Measurements from ENCODE around the gene PSMC4.

The PSMC4 gene

DNA sequence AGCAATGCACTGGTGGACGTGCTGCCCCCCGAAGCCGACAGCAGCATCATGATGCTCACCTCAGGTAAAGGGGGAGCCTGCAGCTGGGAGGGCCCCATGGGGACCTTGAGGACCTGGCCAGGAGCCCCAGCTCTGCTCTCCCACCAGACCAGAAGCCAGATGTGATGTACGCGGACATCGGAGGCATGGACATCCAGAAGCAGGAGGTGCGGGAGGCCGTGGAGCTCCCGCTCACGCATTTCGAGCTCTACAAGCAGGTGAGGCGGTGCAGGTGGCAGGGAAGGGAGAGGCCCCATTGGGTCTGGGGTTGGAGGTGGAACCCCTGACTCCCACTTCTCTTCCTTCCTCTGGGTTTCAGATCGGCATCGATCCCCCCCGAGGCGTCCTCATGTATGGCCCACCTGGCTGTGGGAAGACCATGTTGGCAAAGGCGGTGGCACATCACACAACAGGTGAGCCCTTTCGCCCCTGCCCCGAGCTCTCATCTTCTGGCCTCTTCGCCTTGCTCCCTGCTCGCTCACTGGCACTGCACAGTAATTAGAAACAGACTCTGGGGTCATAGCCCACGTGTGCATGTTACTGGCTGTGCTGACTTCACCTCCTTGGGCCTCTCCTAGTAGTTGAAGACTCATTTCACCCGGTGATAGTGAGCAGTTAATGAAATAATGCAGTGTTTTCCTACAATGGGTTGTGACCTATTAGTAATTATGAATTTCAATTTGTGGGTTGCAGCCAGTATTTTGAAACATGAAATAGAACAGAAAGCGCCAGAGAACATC is 3.6 kb downstream of the PSMC4 start:
- DNase-seq (ENCODE audit: low spot score in 2 of 2) (no peak), ATAC-seq (replicated peaks; ENCODE audit: extremely low read depth, poor library complexity, severe bottlenecking) (no peak)
- Mint-ChIP-seq H3K27me3 (no peaks in the 10 kb centered on the region), H3K4me1 (peaks cover 29% of the 10 kb centered on the region), H3K4me3 (no peak overlapping the region), H3K27ac (ENCODE audit: low read depth) (no peak overlapping the region), H3K9me3 (no peaks in the 10 kb centered on the region), H3K36me3 (ENCODE audit: insufficient read depth) (peaks cover 57% of the 10 kb centered on the region)

DNA sequence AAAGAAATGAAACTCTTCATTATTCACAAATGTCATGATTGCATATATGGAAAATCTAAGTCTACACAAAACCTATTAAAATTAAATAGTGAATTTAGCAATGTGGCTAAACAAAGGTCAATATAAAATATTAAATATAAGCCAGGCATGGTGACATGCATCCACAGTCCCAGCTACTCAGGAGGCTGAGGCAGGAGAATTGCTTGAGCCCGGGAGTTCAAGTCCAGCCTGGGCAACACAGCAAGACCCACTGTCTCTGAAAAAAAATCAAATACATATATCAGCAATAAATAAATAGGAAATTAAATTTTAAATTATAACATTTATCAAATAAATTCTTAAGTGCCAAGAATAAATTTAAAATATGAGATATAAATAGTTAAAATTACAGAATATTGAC is 11.9 kb downstream of the PSMC4 start:
- no peak overlapping the region for H3K27ac Mint-ChIP-seq (ENCODE audit: low read depth)
- peaks cover 10% of the 10 kb centered on the region for H3K4me1 Mint-ChIP-seq
- no peak for ATAC-seq (replicated peaks; ENCODE audit: extremely low read depth, poor library complexity, severe bottlenecking)
- DNase-seq (ENCODE audit: low spot score in 2 of 2), result no peak
- H3K9me3 Mint-ChIP-seq, result peaks cover 12% of the 10 kb centered on the region
- peaks cover 23% of the 10 kb centered on the region for H3K36me3 Mint-ChIP-seq (ENCODE audit: insufficient read depth)
- no peak overlapping the region for H3K4me3 Mint-ChIP-seq
- H3K27me3 Mint-ChIP-seq, result no peaks in the 10 kb centered on the region

DNA sequence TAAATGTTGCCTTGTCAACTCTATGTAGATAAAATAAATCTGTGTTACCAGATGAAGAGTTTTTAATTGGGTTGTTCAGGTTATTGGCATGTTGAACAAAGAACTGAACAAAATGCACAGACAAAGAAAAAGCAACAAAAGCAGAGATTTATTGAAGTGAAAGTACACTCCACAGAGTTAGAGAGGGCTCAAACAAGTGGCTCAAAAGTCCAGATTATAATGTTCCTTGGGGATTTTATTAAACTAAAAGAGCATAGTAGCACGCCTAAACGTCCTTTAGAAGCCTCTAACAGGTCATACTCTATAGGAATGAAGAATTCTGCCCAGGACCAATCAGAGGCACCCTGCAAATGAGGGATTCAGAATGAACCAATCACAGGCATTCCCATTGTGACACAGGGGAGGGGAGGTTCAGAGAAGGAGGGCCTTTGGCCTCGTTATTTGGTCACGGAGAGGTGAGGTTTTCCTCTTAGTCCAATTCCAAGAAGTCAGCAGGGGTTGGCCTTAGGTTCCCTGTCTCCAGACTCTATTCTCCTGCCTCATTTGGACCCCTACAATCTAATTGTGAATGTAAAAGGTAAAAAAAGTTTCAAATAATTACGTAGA is 12.8 kb downstream of the PSMC4 start:
- DNase-seq (ENCODE audit: low spot score in 2 of 2) (no peak), ATAC-seq (replicated peaks; ENCODE audit: extremely low read depth, poor library complexity, severe bottlenecking) (no peak)
- Mint-ChIP-seq H3K9me3 (peaks cover 12% of the 10 kb centered on the region), H3K4me1 (peaks cover 10% of the 10 kb centered on the region), H3K27me3 (no peaks in the 10 kb centered on the region), H3K27ac (ENCODE audit: low read depth) (no peak overlapping the region), H3K4me3 (no peak overlapping the region), H3K36me3 (ENCODE audit: insufficient read depth) (peaks cover 21% of the 10 kb centered on the region)

DNA sequence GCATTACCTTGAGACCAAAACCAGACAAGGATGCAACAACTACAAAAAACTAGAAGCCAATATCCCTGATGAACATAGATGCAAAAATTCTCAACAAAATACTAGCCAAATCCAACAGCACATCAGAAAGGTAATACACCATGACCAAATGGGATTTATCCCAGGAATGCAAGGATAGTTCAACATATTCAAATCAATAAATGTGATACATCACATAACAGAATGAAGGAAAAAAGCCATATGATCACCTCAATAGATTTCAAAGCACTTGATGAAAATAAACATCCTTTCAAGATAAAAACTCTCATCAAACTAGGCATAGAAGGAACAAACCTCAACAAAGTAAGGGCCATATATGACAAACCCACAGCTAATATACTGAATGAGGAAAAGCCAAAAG is 15.7 kb downstream of the PSMC4 start:
- H3K4me3 Mint-ChIP-seq, result no peak overlapping the region
- no peak overlapping the region for H3K27ac Mint-ChIP-seq (ENCODE audit: low read depth)
- peaks cover 12% of the 10 kb centered on the region for H3K9me3 Mint-ChIP-seq
- H3K36me3 Mint-ChIP-seq (ENCODE audit: insufficient read depth), result peaks cover 5% of the 10 kb centered on the region
- H3K27me3 Mint-ChIP-seq, result no peaks in the 10 kb centered on the region
- H3K4me1 Mint-ChIP-seq, result peaks cover 16% of the 10 kb centered on the region
- DNase-seq (ENCODE audit: low spot score in 2 of 2) (no peak), ATAC-seq (replicated peaks; ENCODE audit: extremely low read depth, poor library complexity, severe bottlenecking) (no peak)

DNA sequence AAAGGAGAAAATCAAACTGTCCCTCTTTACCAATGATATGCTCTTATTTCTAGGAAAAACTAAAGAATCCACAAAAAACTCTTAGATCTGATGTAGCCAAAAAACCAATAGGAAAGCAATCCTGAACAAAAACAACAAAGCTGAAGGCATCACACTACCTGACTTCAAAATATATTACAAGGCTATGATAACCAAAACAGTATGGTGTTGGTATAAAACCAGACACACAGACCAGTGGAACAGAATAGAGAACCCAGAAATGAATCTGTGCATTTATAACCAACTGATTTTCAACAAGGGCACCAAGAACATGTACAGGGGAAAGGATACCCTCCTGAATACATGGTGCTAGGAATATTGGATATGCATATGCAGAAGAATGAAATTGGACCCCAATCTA is 16.2 kb downstream of the PSMC4 start:
- peaks cover 5% of the 10 kb centered on the region for H3K36me3 Mint-ChIP-seq (ENCODE audit: insufficient read depth)
- ATAC-seq (replicated peaks; ENCODE audit: extremely low read depth, poor library complexity, severe bottlenecking), result no peak
- peaks cover 19% of the 10 kb centered on the region for H3K4me1 Mint-ChIP-seq

DNA sequence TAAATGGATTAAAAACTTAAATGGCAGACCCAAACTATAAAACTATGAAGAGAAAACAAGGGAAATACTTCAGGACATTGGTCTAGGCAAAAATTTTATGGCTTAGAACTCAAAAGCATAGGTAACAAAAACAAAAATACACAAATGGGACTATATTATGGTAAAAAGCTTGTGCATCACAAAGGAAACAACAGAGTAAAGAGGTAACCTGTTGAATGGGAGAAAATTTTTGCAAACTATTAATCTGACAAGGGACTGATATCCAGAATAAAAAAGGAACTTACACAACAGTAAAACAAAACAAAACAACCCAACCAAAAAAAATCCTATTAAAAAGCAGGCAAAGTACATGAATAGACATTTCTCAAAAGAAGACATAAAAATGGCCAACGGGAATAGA is 16.6 kb downstream of the PSMC4 start:
- Mint-ChIP-seq H3K27ac (ENCODE audit: low read depth) (no peak overlapping the region), H3K4me3 (no peak overlapping the region), H3K27me3 (no peaks in the 10 kb centered on the region), H3K9me3 (peaks cover 12% of the 10 kb centered on the region), H3K36me3 (ENCODE audit: insufficient read depth) (peaks cover 5% of the 10 kb centered on the region), H3K4me1 (peaks cover 22% of the 10 kb centered on the region)
- ATAC-seq (replicated peaks; ENCODE audit: extremely low read depth, poor library complexity, severe bottlenecking) (no peak), DNase-seq (ENCODE audit: low spot score in 2 of 2) (no peak)

More for the DNA sequence above, 16.2 kb downstream of the PSMC4 start:
- H3K4me3 Mint-ChIP-seq, result no peak overlapping the region
- H3K9me3 Mint-ChIP-seq, result peaks cover 12% of the 10 kb centered on the region
- no peak overlapping the region for H3K27ac Mint-ChIP-seq (ENCODE audit: low read depth)
- no peaks in the 10 kb centered on the region for H3K27me3 Mint-ChIP-seq
- DNase-seq (ENCODE audit: low spot score in 2 of 2), result no peak

DNA sequence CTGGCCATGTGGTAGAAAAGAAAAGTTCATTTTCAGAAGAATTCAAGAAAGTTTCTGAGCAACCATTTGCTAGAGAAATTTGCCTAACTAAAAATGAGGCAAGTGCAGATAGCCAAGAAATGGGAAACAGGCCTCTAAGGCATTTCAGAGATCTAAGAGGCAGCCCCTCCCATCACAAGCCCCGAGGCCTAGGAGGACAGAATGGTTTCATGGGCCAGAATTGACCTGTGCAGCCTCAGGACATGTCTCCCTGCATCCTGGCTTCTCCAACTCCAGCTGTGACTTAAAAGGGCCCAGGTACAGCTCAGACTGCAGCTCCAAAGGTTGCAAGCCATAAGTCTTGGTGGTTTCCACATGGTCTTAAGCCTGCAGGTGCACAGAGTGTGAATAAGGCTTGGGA is 22.6 kb downstream of the PSMC4 start:
- Mint-ChIP-seq H3K27me3 (no peaks in the 10 kb centered on the region), H3K27ac (ENCODE audit: low read depth) (no peak overlapping the region), H3K9me3 (peaks cover 5% of the 10 kb centered on the region), H3K4me3 (no peak overlapping the region), H3K4me1 (peaks cover 43% of the 10 kb centered on the region), H3K36me3 (ENCODE audit: insufficient read depth) (peaks cover 8% of the 10 kb centered on the region)
- ATAC-seq (replicated peaks; ENCODE audit: extremely low read depth, poor library complexity, severe bottlenecking) (no peak), DNase-seq (ENCODE audit: low spot score in 2 of 2) (no peak)

DNA sequence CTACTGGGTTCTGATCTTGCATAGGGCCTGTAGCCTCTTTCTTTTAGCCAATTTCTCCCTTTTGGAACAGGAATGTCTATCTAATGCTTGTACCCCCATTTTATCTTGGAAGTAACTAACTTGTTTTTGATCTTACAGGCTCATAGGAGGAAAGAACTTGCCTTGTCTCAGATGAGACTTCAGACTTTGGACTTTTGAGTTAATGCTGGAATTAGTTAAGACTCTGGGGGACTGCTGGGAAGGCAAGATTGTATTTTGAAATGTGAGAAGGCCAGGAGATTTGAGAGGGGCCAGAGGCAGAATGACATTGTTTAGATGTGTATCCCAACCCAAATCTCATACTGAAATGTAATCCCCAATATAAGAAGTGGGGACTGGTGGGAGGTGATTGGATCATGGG is 23.4 kb downstream of the PSMC4 start:
- Mint-ChIP-seq H3K27me3 (no peaks in the 10 kb centered on the region), H3K27ac (ENCODE audit: low read depth) (no peak overlapping the region), H3K4me1 (peaks cover 43% of the 10 kb centered on the region), H3K4me3 (no peak overlapping the region), H3K36me3 (ENCODE audit: insufficient read depth) (peaks cover 8% of the 10 kb centered on the region), H3K9me3 (peaks cover 5% of the 10 kb centered on the region)
- ATAC-seq (replicated peaks; ENCODE audit: extremely low read depth, poor library complexity, severe bottlenecking), result no peak
- DNase-seq (ENCODE audit: low spot score in 2 of 2), result no peak

DNA sequence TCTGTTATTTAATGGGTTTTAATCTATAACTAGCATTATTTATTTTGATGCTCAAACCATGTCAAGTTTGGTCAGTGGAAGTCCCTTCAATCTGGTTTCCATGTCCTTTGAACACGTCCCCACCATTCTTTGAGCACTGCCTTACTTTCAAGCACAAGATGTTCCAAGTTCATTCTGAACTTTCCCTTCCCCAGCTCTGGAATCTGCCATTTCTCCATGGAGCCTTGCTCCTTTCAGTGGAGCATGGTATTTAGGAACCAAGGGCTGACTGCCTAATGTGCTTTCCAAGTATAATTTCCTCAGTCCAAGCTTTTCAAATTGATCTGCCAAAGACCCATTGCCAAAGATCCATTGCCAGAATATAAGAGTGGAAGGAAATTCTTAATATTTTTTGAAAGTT is 24.8 kb downstream of the PSMC4 start:
- no peaks in the 10 kb centered on the region for H3K27me3 Mint-ChIP-seq
- DNase-seq (ENCODE audit: low spot score in 2 of 2) (no peak), ATAC-seq (replicated peaks; ENCODE audit: extremely low read depth, poor library complexity, severe bottlenecking) (no peak)
- H3K9me3 Mint-ChIP-seq, result peaks cover 5% of the 10 kb centered on the region
- no peak overlapping the region for H3K27ac Mint-ChIP-seq (ENCODE audit: low read depth)
- H3K36me3 Mint-ChIP-seq (ENCODE audit: insufficient read depth), result peaks cover 8% of the 10 kb centered on the region
- peak overlapping the region; percentile 86 for H3K4me3 Mint-ChIP-seq
- peaks cover 37% of the 10 kb centered on the region for H3K4me1 Mint-ChIP-seq

DNA sequence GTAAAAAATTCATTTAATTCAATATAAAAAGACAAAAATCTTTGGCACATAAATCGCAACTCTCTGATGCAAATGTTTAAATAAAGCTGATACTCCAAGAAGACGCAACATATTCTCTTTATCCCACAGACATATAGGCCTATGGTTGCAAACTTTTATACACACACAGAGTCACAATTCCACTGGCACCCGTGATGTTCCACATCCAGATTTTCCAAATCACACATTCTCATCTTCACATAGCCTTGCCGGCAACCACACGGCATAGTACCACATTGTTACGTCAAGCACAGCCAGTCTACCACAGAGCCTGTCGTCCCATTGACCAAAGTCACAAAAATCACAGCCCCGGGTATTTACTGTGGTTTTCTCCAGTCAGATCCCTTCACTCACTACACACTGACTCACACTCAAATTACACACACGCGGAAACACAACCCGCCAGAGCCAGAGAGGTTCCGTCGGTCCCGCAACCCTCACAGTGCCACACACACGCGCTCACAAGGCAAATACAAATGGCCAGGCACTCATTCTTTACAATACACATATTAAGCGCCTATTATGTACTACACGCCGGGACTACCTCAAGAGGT is 25.3 kb downstream of the PSMC4 start:
- ATAC-seq (replicated peaks; ENCODE audit: extremely low read depth, poor library complexity, severe bottlenecking), result peak; percentile 54

DNA sequence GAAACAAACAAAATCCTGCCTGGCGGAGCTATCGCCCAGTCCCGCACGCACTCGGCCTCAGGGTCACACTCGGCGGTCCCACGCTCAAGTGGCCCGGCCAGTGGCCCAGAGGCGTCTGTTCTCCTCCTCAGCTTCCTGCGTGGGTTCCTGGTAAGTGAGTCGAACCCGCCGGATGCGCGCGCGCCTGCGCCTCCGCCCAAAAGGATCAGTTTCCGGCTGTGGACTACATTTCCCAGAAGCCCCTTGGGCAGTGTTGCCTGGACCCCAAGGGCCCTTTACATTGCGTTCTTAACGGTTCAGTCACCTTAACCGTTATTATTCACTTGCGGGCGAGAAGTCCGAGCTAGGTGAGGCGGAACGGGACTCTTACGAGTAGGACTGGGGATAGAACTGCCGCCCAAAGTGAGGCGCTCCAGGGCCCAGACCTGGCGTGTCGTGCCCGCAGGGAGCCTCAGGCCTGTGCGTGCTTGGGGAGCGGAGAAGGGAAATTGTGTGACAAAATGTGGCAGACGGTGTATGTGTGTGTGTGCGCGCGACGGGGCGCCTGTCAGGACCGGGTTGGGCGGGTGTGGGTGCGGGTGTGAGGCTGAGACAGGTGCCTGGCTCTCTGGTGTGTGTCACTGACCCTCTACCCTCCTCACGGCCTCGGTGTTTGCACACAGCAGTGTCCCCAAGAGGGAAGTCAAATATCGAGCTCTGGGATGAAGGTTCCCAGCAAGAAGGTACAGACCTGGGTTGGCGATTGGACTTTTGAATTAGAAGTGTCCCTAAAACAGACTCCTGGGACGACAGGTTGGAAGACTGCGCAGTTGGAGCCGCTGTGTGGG is 26.1 kb downstream of the PSMC4 start, which contains the start of gene ZNF546:
ZNF546 (plus strand) TSS at position 250 of the 827 bp plus-strand sequence. CDS start 1,267 bp downstream, outside the sequence.
- DNase-seq (ENCODE audit: low spot score in 2 of 2) (peak; percentile 74 to 86), ATAC-seq (replicated peaks; ENCODE audit: extremely low read depth, poor library complexity, severe bottlenecking) (peak; percentile 90)
- Mint-ChIP-seq H3K9me3 (peaks cover 5% of the 10 kb centered on the region), H3K4me1 (peaks cover 35% of the 10 kb centered on the region), H3K27ac (ENCODE audit: low read depth) (peak within 1 kb of the TSS; percentile 94), H3K36me3 (ENCODE audit: insufficient read depth) (peaks cover 8% of the 10 kb centered on the region), H3K4me3 (peak within 1 kb of the TSS; percentile 86), H3K27me3 (no peaks in the 10 kb centered on the region)

More for the DNA sequence above, 25.3 kb downstream of the PSMC4 start:
- peak overlapping the region; percentile 86 for H3K4me3 Mint-ChIP-seq
- H3K9me3 Mint-ChIP-seq, result peaks cover 5% of the 10 kb centered on the region
- H3K36me3 Mint-ChIP-seq (ENCODE audit: insufficient read depth), result peaks cover 8% of the 10 kb centered on the region
- H3K27ac Mint-ChIP-seq (ENCODE audit: low read depth), result peak overlapping the region; percentile 94
- no peak for DNase-seq (ENCODE audit: low spot score in 2 of 2)
- no peaks in the 10 kb centered on the region for H3K27me3 Mint-ChIP-seq
- peaks cover 37% of the 10 kb centered on the region for H3K4me1 Mint-ChIP-seq

DNA sequence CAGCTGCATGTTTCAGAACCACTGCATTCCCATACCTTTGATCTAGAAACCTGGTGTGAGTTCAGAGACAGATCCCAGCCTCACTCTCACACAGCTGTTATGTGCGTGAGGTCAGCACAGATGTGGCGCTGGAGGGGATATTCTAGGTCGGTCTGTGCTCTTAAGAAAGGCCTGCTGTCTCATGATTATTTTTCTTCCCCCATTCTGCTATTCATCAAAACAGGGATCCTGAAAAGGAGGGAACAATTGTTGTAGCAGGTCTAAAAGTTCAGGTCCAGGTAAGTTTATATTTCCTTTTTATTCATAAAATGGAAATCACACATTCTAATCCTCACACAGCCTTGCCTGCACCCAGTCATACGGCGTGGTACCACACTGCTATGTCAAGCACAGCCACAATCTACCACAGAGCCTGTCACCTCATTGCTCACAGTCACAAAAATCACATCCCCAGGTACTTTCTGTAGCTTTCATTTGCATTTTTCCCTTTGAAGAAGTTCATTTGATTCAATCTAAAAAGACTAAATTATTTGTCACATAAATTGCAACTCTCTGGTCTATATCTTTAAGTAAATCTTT is 26.8 kb downstream of the PSMC4 start:
- peaks cover 8% of the 10 kb centered on the region for H3K36me3 Mint-ChIP-seq (ENCODE audit: insufficient read depth)
- H3K27me3 Mint-ChIP-seq, result no peaks in the 10 kb centered on the region
- H3K9me3 Mint-ChIP-seq, result peaks cover 5% of the 10 kb centered on the region
- H3K4me1 Mint-ChIP-seq, result peaks cover 31% of the 10 kb centered on the region
- peak overlapping the region; percentile 86 for H3K4me3 Mint-ChIP-seq
- DNase-seq (ENCODE audit: low spot score in 2 of 2), result no peak
- H3K27ac Mint-ChIP-seq (ENCODE audit: low read depth), result peak overlapping the region; percentile 94
- ATAC-seq (replicated peaks; ENCODE audit: extremely low read depth, poor library complexity, severe bottlenecking), result peak; percentile 35

Data from central memory CD8-positive, alpha-beta T cell (primary cell).